Neural progenitor cell (in vitro differentiated cells): ENCODE measurements around the gene CCSER2.

ENCODE experiments used
- EZH2 ChIP-seq: fragments of 200-600 bp; sonication (generic); IDR thresholded peaks from 2 replicates; pipeline ENCODE4 v1.6.1; 2017; ENCODE audit warnings: antibody characterized with exemption, mild to moderate bottlenecking, moderate library complexity
- EZH2phosphoT487 ChIP-seq: fragments of 200-600 bp; sonication (generic); IDR thresholded peaks from 2 replicates; pipeline ENCODE4 v1.6.1; 2017; ENCODE audit warnings: antibody characterized with exemption
- TF ChIP-seq, protein P1 (sequence below): fragments of 200-600 bp; sonication (generic); IDR thresholded peaks from 2 replicates; pipeline ENCODE4 v1.5.1; 2017; ENCODE audit warnings: antibody characterized with exemption, mild to moderate bottlenecking

DNA sequence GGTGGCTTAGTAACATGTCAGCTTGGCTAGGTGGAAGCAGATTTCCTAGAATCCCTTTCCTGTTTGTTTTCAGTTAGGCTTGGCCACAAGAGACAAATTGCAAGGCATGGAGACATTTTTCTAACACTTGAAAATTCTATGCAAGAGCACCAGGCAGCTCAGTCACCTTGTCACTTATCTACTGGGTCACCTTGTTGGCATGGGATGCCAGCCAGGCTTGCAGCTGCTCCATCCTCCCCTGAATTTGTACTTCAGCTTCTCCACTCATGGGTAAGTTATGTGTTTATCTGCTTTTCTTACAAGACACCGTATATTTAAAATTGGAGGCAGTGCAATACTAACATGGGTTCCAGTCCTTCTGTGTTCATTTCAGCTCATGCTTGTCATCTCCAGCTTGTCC is 40.2 kb upstream of the CCSER2 start:
- TF ChIP-seq, protein P1, sequence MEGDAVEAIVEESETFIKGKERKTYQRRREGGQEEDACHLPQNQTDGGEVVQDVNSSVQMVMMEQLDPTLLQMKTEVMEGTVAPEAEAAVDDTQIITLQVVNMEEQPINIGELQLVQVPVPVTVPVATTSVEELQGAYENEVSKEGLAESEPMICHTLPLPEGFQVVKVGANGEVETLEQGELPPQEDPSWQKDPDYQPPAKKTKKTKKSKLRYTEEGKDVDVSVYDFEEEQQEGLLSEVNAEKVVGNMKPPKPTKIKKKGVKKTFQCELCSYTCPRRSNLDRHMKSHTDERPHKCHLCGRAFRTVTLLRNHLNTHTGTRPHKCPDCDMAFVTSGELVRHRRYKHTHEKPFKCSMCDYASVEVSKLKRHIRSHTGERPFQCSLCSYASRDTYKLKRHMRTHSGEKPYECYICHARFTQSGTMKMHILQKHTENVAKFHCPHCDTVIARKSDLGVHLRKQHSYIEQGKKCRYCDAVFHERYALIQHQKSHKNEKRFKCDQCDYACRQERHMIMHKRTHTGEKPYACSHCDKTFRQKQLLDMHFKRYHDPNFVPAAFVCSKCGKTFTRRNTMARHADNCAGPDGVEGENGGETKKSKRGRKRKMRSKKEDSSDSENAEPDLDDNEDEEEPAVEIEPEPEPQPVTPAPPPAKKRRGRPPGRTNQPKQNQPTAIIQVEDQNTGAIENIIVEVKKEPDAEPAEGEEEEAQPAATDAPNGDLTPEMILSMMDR, result no peak
- TF ChIP-seq EZH2 (no peak), EZH2phosphoT487 (no peak)
